Right lobe of liver (tissue), 6 donors: ENCODE measurements around the gene AMPD3. TPM values are rescaled to one million over a fixed set of nuclear protein-coding genes. Genes with fewer than 3 reads are reported as not detected.

Experiments
- ATAC-seq, 4 donors: fragments of 200-7000 bp; cut with Tn5 transposase; one replicate each; pipeline ENCODE4 v1.9.1; 2020; ENCODE audit warnings: mild to moderate bottlenecking in 4 of 4, moderate library complexity in 4 of 4
- DNase-seq, 3 donors: peaks; one replicate each; pipeline ENCODE4 v3.0.0-alpha.2; 2020
- H3K27ac ChIP-seq, 3 donors: fragments of 200-600 bp; one replicate each; pipeline ENCODE4 v1.8.0; 2022
- H3K27me3 ChIP-seq, 2 donors: fragments of 200-600 bp; one replicate each; pipeline ENCODE4 v1.8.0; 2022
- H3K36me3 ChIP-seq, 4 donors: fragments of 200-600 bp; sonication (generic) in 1 of 4; one replicate each; pipeline versions ENCODE4 v1.5.1 to v1.8.0; 2017 to 2022; ENCODE audit warnings: control low read depth in 1 of 4
- H3K4me1 ChIP-seq, 4 donors: fragments of 200-600 bp; sonication (generic) in 1 of 4; one replicate each; pipeline versions ENCODE4 v1.5.1 to v1.8.0; 2017 to 2022; ENCODE audit warnings: control low read depth in 1 of 4
- H3K4me3 ChIP-seq, 3 donors: fragments of 200-600 bp; one replicate each; pipeline ENCODE4 v1.8.0; 2022
- H3K9me3 ChIP-seq, 4 donors: fragments of 200-600 bp; sonication (generic) in 1 of 4; one replicate each; pipeline versions ENCODE4 v1.5.1 to v1.8.0; 2017 to 2022; ENCODE audit warnings: control low read depth in 1 of 4
- POLR2A ChIP-seq: fragments of 450-650 bp; IDR thresholded peaks from one replicate; pipeline ENCODE4 v1.6.1; 2017; ENCODE audit warnings: antibody characterized with exemption, mild to moderate bottlenecking
- WGBS: methylation state at CpG from one replicate; pipeline ENCODE4 v1.1.6; 2018; ENCODE audit warnings: low coverage, low lambda C conversion rate; ENCODE audit not compliant: insufficient coverage; ENCODE audit errors: missing lambda C conversion rate; 5-methylcytosine and 5-hydroxymethylcytosine counted together
- intact Hi-C, 2 donors: fragments of 100-400 bp; cut with DNase I; formaldehyde crosslinking; loops; one replicate each; pipeline versions ENCODE4 v1.11.2 to v1.14.1; 2022
- long read RNA-seq: library from polyadenylated mRNA; unstranded; transcript quantifications from one replicate; pipeline ENCODE4 v2.0.0, GENCODE V29; 2019
- total RNA-seq, 6 experiments: library from RNA; depleted of rRNA in 2 of 6; stranded (reverse); fragments of >200 nt in 2 of 6; fragmentation: NEBNext Ultra II Directional in 3 of 6; extraction: Animal tissue kit (Norgen Biotek cat#: 25700) in 3 of 6; gene quantifications; one replicate each; pipeline versions ENCODE4 v1.1.0 to v1.2.4, GENCODE V29; 2016 to 2023
- TF ChIP-seq, protein P1 (sequence below), 4 donors: fragments of 200-600 bp in 3 of 4; fragments of 450-650 bp in 1 of 4; IDR thresholded peaks; one replicate each; pipeline versions ENCODE4 v1.5.1 to v1.8.0; 2016 to 2022; ENCODE audit warnings: antibody characterized with exemption in 4 of 4, mild to moderate bottlenecking in 2 of 4
- donor health status: DM: no; HTN: yes; CAD: no.
- donor health status: DM: no; HTN: no; CAD: no.
- donor health status: DM: no; HTN: no; CAD: no.
- donor health status: DM: no; HTN: yes; CAD: no.
- donor health status: DM: no; HTN: yes; CAD: no.

AMPD3 gene
- total RNA-seq = 1 to 10 TPM in 5 of 6 experiments, under 1 TPM in 1; 0.98 to 5.0 (median 1.8) TPM
- long read RNA-seq = 0 reads

DNA sequence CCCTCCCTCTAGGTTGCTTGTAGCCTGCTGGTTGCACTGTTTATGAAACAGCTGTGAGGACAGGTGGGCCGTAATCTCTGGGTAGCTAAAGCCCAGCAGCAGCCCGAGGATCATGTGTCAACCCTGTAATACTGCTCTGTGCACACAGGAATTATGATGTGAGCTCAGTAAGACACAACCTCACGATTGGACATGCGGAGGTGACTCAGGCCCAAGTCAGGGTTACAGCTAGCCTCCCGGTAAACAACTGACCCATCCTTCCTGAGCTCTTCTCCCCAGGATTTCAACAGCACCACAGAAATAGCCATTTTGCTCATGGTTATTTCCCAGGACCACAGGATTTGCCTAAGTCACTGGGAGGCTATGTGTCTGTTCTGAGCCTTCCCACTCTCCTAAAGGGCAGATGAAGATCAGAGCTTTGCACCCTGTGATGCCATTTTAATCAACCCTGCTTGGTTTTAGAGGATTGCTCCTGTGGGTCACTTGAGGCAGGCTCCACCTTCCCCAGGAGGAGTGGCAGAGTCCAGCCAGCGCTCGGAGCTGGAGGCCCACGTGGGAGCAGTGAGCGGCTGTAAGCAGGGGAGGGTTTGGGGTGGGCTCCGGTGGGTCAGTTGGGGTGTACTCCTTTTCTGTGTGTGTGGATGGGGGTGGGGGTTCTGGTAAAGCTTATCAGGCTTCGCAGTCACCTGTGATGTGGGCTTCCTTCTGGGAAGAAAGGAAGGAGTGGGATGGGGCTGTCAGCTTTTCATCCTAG lies at the start of gene AMPD3:
Gene AMPD3, plus strand, starts transcription at position 387 of the 754 bp plus-strand sequence. CDS start 6,256 bp downstream, outside the sequence.
- H3K36me3 ChIP-seq = no peaks in the 10 kb centered on the region
- intact Hi-C loops = no loop called here
- H3K27ac ChIP-seq = peak within 1 kb of the TSS in 1 of 3 donors; percentile 50
- 85% methylated on average over 4 of the region's 11 CpGs for WGBS
- no peak for DNase-seq
- no peaks in the 10 kb centered on the region for H3K27me3 ChIP-seq
- H3K4me1 ChIP-seq = no peaks in the 10 kb centered on the region
- H3K4me3 ChIP-seq = peak within 1 kb of the TSS; percentile 4 to 20 (median 5)
- H3K9me3 ChIP-seq = no peaks in the 10 kb centered on the region
- TF ChIP-seq, protein P1, sequence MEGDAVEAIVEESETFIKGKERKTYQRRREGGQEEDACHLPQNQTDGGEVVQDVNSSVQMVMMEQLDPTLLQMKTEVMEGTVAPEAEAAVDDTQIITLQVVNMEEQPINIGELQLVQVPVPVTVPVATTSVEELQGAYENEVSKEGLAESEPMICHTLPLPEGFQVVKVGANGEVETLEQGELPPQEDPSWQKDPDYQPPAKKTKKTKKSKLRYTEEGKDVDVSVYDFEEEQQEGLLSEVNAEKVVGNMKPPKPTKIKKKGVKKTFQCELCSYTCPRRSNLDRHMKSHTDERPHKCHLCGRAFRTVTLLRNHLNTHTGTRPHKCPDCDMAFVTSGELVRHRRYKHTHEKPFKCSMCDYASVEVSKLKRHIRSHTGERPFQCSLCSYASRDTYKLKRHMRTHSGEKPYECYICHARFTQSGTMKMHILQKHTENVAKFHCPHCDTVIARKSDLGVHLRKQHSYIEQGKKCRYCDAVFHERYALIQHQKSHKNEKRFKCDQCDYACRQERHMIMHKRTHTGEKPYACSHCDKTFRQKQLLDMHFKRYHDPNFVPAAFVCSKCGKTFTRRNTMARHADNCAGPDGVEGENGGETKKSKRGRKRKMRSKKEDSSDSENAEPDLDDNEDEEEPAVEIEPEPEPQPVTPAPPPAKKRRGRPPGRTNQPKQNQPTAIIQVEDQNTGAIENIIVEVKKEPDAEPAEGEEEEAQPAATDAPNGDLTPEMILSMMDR (IDR thresholded peaks at IDR 0.05) = no peak
- no peak for TF ChIP-seq POLR2A
- ATAC-seq = no peak

- intact Hi-C loops = loop anchor here (5.0 to 10.0 kb wide), 2 partner anchors 329 to 331 kb away; no protein-coding TSS in a partner anchor
- Histone ChIP-seq H3K9me3 (no peaks in the 10 kb centered on the region), H3K36me3 (no peaks in the 10 kb centered on the region), H3K4me3 (no peak overlapping the region), H3K27me3 (no peaks in the 10 kb centered on the region), H3K4me1 (peaks cover 0 to 6% (median 0%) of the 10 kb centered on the region in 4 donors), H3K27ac (no peak overlapping the region)
- 30% methylated on average over 6 of the region's 6 CpGs for WGBS
- ATAC-seq (peak; percentile 92 to 95 (median 92)), DNase-seq (peak in 2 of 3 donors; percentile 52 to 72)
- TF ChIP-seq POLR2A = no peak
- TF ChIP-seq, protein P1 (IDR thresholded peaks at IDR 0.05) = peak; percentile 70 to 81 (median 76)
These were observed 49.0 kb upstream of the AMPD3 start for GRCh38 chr11:10405865-10406592.

- TF ChIP-seq, protein P1 (IDR thresholded peaks at IDR 0.05) = no peak
- no peak for DNase-seq
- H3K4me1 ChIP-seq = peaks cover 0 to 6% (median 0%) of the 10 kb centered on the region in 4 donors
- H3K36me3 ChIP-seq = no peaks in the 10 kb centered on the region
- H3K4me3 ChIP-seq = no peak overlapping the region
- intact Hi-C loops = loop anchor here (5.0 to 10.0 kb wide), 2 partner anchors 328 to 330 kb away; no protein-coding TSS in a partner anchor
- H3K27ac ChIP-seq = no peak overlapping the region
- ATAC-seq = peak; percentile 33 to 85 (median 54)
- no peaks in the 10 kb centered on the region for H3K9me3 ChIP-seq
- no peaks in the 10 kb centered on the region for H3K27me3 ChIP-seq
- 16% methylated on average over 3 of the region's 3 CpGs for WGBS
These were observed 48.0 kb upstream of the AMPD3 start for GRCh38 chr11:10407055-10407454.

DNA sequence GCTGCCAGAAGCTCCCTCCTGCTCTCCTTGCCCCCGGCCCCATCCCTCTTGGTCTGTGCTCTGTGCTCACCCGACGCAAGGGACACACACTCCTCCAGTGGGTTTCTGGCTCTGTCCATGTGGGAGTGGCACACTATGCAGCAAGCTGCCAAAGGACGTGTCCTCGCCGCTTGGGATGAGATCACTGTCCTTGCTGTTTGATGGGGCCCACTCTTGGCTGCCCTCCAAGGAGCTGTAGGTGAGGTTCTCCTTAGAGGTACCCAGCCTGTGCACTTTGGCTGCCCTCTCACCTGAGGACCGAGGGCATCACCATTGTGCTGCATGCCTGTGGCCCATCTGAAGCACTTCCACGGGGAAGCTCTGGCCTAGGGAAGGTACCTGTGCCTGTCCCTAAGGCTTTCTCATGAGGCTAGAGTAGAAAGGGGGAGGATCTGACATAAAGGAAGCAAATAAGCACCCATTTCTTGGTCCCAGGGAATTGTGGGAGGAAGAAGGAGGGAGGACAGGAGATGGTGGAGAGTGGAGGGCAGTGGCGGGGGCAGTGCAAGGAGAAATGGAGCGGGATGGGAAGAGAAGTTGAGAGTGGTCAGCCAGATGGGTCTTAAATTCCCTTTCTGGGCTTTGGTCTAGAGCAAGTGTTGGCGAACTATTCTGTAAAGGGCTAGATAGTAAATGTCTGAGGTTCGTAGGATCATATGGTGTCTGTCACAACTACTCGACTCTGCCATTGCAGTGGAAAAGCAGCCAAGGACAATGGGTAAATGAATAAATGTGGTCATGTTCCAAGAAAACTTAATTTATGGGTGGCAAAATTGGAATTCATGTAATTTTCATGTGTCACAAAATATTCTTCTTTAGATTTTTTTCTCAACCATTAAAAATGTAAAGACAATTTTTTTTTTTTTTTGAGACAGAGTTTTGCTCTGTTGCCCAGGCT lies 47.0 kb upstream of the AMPD3 start:
- no peaks in the 10 kb centered on the region for H3K36me3 ChIP-seq
- TF ChIP-seq, protein P1 (IDR thresholded peaks at IDR 0.05) = no peak
- TF ChIP-seq POLR2A = no peak
- no peak for ATAC-seq
- no peak overlapping the region for H3K27ac ChIP-seq
- H3K4me3 ChIP-seq = no peak overlapping the region
- DNase-seq = no peak
- intact Hi-C loops = loop anchor here (5.0 to 10.0 kb wide), 2 partner anchors 327 to 329 kb away; no protein-coding TSS in a partner anchor
- H3K9me3 ChIP-seq = no peaks in the 10 kb centered on the region
- H3K4me1 ChIP-seq = peaks cover 0 to 6% (median 0%) of the 10 kb centered on the region in 4 donors
- 84% methylated on average over 9 of the region's 13 CpGs for WGBS
- no peaks in the 10 kb centered on the region for H3K27me3 ChIP-seq
